ENCODE data around the gene AGMO.

The AGMO gene

DNA sequence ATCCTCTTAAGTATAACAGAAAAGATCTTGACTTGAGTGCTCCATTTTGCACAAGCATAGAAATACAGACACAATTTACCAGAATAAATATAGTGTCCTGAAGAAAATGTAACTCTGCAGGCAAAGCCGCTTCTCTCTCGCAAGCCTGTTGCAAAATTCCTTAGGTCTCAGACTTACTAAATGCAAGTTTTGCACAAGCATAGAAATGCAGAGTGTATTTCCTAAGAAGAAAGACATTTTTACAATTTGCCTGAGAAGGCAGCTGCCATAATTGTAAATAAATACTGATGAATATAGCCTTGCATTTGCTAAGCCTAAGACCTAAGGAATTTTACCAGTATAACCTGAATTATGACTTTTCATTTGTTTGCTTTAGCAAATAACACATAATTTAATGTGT, 67.1 kb downstream of the AGMO start:
- H3K4me3 Mint-ChIP-seq: no peak overlapping the region
- ATAC-seq (no peak), DNase-seq (no peak)
- H3K27ac Mint-ChIP-seq: no peak overlapping the region
- peaks cover 4 to 7% of the 10 kb centered on the region in 2 donors for H3K9me3 Mint-ChIP-seq
- H3K27me3 Mint-ChIP-seq: no peaks in the 10 kb centered on the region
- H3K4me1 Mint-ChIP-seq: no peaks in the 10 kb centered on the region

DNA sequence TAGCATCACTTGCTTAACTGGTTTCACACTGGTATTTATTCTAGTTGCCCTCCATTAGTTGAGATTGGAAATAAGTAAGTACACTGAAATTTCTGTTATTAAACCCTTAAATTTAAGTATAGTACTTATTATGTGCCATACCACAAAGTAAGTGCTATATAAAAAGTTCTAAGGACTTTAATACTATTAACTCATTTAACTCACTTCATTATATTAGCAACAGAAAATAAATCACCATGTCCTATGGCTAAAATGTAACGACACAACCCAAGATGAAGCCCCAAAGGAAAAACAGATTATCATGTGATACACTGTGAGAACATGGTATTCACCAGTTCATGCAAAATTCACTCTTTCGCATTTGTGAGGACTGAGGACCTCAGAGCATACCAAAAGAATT, 70.5 kb downstream of the AGMO start:
- no peak for ATAC-seq
- Mint-ChIP-seq H3K4me3 (no peak overlapping the region), H3K9me3 (peaks cover 4 to 7% of the 10 kb centered on the region in 2 donors), H3K27ac (no peak overlapping the region), H3K4me1 (no peaks in the 10 kb centered on the region), H3K27me3 (no peaks in the 10 kb centered on the region)
- no peak for DNase-seq

DNA sequence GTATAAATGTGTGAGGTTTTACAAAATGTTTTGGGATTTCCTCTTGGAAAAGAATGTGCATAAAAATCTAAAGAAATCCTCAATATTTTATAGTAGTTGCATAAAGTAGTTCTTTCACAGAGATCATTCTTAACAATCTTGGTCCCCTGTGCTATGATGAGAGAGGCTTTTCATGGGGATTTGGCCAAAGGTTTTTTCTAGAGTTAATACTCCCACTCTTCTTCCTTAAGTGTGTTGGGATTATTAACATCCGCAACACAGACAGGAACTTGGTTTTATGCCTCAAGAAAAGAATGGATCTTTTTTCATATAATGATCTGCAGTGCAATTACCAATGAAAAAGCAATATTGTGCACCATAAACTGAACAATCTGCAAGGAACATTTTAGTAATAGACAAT, 71.5 kb downstream of the AGMO start:
- DNase-seq (no peak), ATAC-seq (no peak)
- H3K4me1 Mint-ChIP-seq: no peaks in the 10 kb centered on the region
- H3K27ac Mint-ChIP-seq: no peak overlapping the region
- H3K27me3 Mint-ChIP-seq: no peaks in the 10 kb centered on the region
- no peak overlapping the region for H3K4me3 Mint-ChIP-seq
- H3K9me3 Mint-ChIP-seq: no peaks in the 10 kb centered on the region

DNA sequence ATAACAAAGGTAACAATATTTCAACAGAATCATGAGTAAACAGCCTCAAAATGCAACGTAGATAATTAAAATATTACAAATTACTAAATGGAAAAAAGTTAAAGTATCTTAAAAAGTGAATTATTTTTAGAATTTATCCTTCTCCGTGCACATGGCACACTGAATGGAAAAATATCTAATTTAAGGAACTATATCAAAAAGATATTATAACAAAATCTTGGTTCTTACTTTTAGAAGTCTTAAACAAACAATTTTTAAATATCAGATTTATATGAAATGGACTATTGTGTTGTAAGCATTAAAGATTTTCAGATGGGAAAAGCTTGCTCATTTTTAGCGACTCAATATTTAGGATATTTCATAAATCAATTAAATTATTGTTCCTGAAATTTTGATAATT, 72.0 kb downstream of the AGMO start:
- Mint-ChIP-seq H3K9me3 (peaks cover under 1 to 2% of the 10 kb centered on the region in 2 donors), H3K4me3 (no peak overlapping the region), H3K4me1 (no peaks in the 10 kb centered on the region), H3K27ac (no peak overlapping the region), H3K27me3 (no peaks in the 10 kb centered on the region)
- DNase-seq (no peak), ATAC-seq (no peak)

DNA sequence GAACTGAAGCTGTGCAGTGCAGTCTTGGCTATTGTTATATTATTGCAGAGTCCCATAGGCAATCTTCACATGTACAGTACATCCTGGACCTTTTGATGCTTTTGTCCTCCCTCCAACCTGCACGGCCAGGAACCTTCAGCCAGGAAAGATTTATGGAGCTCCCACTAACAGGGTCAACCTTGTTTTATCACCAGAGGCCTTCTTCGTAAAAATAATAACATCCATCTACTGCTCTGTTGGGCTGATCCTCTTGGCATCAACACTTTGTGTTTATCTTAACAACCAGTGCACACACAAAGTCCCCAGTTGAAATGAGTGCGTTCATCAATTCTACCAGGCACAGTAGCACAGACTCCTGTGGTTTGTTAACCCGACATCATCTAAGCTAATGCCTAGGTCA, 72.4 kb downstream of the AGMO start:
- no peaks in the 10 kb centered on the region for H3K4me1 Mint-ChIP-seq
- no peaks in the 10 kb centered on the region for H3K27me3 Mint-ChIP-seq
- DNase-seq (no peak), ATAC-seq (no peak)
- H3K9me3 Mint-ChIP-seq: peaks cover 6 to 7% of the 10 kb centered on the region in 2 donors
- H3K27ac Mint-ChIP-seq: no peak overlapping the region
- H3K4me3 Mint-ChIP-seq: no peak overlapping the region

DNA sequence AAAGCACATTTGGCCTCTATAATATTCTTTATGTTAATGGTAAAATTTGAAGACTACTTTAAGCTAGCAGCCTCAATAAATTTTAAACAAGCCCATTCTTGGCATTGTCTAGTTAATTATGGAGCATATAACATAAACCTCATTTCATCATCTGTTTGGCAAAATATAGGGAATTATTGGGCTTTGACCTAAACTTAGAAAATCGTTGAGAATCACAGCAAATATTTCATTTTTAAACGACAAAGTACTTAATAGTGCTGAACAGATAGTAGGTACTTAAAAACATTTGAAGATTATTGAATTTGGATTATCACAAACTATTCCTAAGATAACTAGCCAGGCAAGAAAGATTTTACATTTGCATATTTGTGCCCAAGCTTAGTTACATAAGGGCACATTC, 73.4 kb downstream of the AGMO start:
- no peaks in the 10 kb centered on the region for H3K4me1 Mint-ChIP-seq
- DNase-seq: no peak
- H3K27me3 Mint-ChIP-seq: no peaks in the 10 kb centered on the region
- ATAC-seq: no peak
- no peak overlapping the region for H3K4me3 Mint-ChIP-seq
- H3K9me3 Mint-ChIP-seq: peaks cover 6 to 9% of the 10 kb centered on the region in 2 donors
- H3K27ac Mint-ChIP-seq: no peak overlapping the region

DNA sequence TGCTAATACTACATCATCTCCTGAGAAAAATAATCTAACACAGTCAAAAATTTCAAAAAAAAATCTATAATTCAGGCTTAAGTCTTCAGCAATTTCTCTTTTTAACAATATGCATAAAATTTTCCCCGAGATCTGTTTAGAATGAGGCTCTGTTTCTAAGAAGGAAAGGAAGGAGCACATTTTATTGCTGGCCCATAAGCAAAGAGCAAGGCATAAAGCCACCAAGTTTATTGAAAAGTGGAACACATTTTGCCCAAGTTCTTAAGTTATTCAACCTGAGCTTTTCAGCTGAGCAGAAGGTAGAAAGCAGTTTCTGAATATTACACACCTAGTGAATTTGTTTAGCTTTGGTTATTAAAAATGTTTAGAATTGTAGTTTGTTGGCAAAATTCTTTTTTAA, 73.9 kb downstream of the AGMO start:
- Mint-ChIP-seq H3K4me3 (no peak overlapping the region), H3K27me3 (no peaks in the 10 kb centered on the region), H3K4me1 (no peaks in the 10 kb centered on the region), H3K9me3 (peaks cover 6 to 9% of the 10 kb centered on the region in 2 donors), H3K27ac (no peak overlapping the region)
- DNase-seq: no peak
- ATAC-seq: no peak

DNA sequence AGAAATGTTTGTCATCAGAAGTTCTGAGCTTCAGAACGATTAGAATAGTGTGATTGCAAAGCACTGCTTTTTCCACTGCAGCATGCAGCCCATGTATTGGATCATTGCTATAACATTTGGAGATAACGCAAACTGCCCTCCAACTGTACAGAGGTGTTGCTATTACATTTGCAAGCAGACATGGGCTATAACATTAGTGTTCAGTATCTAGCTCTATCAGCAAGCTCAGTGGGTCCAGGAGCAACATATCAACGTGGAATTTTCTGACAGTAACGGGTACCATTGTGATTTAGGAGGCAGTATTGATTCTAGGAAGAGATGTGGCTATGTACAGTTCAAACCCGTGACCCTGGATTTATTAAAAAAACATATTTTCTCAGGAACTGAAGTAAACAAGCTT, 75.8 kb downstream of the AGMO start:
- no peaks in the 10 kb centered on the region for H3K4me1 Mint-ChIP-seq
- H3K9me3 Mint-ChIP-seq: peaks cover 6 to 9% of the 10 kb centered on the region in 2 donors
- H3K4me3 Mint-ChIP-seq: no peak overlapping the region
- DNase-seq: no peak
- ATAC-seq: no peak
- no peak overlapping the region for H3K27ac Mint-ChIP-seq
- H3K27me3 Mint-ChIP-seq: no peaks in the 10 kb centered on the region

DNA sequence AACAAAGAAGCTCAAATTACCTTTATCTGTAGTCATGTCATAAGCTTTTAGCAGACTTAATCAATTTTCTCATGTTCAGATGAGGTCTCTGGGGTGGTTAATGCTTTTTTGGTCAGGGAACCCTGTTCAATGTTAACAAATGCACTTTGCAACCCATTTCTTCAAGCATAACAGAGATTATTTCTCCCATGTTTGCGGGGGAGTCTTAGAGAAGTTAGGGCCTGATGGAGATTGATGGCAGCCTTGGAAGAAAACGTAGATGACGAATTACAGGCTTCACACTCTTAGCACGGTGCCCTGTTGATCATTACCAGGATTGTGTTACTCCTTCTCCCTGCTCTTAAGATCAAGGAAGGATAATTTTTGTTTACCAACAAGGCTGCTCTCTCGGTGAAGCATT, 76.4 kb downstream of the AGMO start:
- no peaks in the 10 kb centered on the region for H3K27me3 Mint-ChIP-seq
- H3K27ac Mint-ChIP-seq: no peak overlapping the region
- no peak overlapping the region for H3K4me3 Mint-ChIP-seq
- no peaks in the 10 kb centered on the region for H3K4me1 Mint-ChIP-seq
- ATAC-seq: no peak
- DNase-seq: no peak
- H3K9me3 Mint-ChIP-seq: peaks cover 6 to 9% of the 10 kb centered on the region in 2 donors

DNA sequence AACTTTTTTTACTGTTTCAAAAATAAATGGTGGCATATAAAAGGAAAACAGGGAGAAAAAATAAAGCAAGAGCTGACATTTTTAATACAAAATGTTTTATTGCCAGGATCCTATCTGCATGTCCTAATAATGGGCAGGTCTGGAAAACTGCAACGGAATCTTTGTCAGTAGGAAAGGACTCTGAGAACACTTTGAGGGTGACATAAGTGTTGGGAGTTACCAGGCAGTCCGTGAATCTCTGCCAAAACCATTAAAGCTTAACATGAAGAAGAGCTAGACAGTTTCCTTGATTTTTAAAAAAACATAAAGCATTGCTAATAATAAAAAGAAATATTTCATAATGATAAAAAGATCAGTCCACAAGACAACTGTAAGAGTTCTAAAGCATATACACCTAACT, 80.7 kb downstream of the AGMO start:
- H3K27ac Mint-ChIP-seq: no peak overlapping the region
- no peak overlapping the region for H3K4me3 Mint-ChIP-seq
- no peaks in the 10 kb centered on the region for H3K4me1 Mint-ChIP-seq
- peaks cover 6 to 9% of the 10 kb centered on the region in 2 donors for H3K9me3 Mint-ChIP-seq
- H3K27me3 Mint-ChIP-seq: no peaks in the 10 kb centered on the region
- DNase-seq: no peak
- no peak for ATAC-seq

DNA sequence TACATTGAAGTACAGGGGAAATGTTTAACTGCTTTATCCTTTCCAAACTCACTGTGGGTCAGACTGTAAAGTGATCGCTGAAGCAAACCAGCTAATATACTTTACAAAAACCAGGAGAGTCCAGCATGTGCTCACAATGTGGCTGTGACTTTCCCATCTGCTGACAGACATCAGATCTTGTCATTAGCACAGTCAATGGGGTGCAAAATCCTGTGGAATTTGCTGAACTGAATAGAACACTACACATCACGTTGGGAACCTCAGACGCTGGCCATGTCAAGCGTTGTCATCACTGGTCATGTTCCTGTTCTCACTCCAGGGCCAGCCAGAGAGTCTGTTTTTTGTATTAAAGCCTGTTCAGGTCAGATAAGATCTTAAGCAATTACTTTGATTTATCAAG, 83.4 kb downstream of the AGMO start:
- H3K27me3 Mint-ChIP-seq: no peaks in the 10 kb centered on the region
- H3K4me1 Mint-ChIP-seq: no peaks in the 10 kb centered on the region
- ATAC-seq (no peak), DNase-seq (no peak)
- no peak overlapping the region for H3K27ac Mint-ChIP-seq
- no peak overlapping the region for H3K4me3 Mint-ChIP-seq
- H3K9me3 Mint-ChIP-seq: no peaks in the 10 kb centered on the region

DNA sequence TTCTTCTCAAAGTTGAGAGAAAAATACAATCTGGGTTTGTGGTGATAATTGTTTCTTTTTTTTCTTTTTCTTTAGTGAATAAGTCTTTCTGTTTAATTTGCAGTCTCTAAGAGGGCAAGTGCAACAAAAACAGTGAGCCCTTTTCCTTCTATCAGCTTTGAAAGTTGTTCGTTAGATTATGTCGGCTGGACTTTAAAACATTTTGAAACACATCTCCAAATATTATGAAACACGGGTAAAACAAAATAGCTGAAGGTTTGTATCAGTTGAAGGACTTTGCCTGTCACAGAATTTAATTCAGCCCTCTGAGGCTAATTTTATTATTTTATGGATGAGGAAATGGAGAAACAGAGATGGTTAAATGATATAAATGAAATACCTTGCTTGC, 85.3 kb downstream of the AGMO start:
- Mint-ChIP-seq H3K4me3 (no peak overlapping the region), H3K4me1 (no peaks in the 10 kb centered on the region), H3K27me3 (no peaks in the 10 kb centered on the region), H3K9me3 (no peaks in the 10 kb centered on the region), H3K27ac (no peak overlapping the region)
- ATAC-seq (no peak), DNase-seq (no peak)

DNA sequence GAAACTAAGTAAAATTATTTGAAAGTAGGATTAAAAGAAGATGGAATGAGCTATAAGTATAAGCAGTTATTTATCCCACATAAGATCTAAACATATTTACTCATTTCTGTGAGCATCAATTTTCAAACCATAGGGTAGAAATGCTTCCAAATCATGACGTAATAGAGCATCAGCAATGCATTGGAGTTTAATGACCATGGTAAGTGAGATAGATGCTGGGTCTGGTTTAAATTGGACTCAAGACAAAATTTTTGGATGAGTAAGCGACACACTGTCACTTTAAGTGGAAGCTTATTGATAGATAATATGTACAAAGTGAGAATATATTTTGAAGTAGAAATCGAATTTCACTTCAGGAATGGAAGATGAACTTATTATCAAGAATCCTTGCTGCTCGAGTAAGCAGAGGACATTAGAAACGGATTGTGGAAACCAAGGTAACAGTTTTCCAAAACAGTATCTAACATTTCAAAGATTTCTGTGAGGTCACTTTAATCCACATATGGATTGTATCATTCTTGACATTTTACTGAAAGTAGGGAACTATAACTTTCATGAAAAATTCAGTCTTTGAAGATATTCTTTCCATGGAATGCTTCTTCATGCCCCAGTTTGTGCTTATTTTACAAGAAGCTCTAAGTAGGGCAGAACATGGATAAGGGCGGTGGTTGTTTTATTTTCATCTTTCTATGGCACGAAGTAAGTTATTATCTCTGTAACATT, 85.8 kb downstream of the AGMO start:
- Mint-ChIP-seq H3K27me3 (no peaks in the 10 kb centered on the region), H3K4me1 (no peaks in the 10 kb centered on the region), H3K27ac (no peak overlapping the region), H3K9me3 (no peaks in the 10 kb centered on the region), H3K4me3 (no peak overlapping the region)
- DNase-seq (no peak), ATAC-seq (no peak)

DNA sequence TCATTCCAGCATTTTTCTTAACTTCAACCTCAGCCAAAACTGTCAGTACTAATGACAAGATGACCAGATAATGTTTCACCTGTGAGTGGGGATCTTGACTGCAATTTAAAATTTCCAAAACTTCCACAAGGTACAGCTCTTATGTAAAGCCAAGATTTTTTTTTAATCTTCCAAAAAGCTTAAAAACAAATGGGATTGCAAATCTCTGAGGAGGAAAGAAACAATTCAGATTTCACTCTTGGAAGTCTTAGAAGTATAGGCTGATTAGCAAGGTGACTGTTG, 90.2 kb downstream of the AGMO start:
- Mint-ChIP-seq H3K27me3 (no peaks in the 10 kb centered on the region), H3K4me3 (no peak overlapping the region), H3K9me3 (peaks cover 8 to 9% of the 10 kb centered on the region in 2 donors), H3K4me1 (no peaks in the 10 kb centered on the region), H3K27ac (no peak overlapping the region)
- ATAC-seq: no peak
- no peak for DNase-seq

DNA sequence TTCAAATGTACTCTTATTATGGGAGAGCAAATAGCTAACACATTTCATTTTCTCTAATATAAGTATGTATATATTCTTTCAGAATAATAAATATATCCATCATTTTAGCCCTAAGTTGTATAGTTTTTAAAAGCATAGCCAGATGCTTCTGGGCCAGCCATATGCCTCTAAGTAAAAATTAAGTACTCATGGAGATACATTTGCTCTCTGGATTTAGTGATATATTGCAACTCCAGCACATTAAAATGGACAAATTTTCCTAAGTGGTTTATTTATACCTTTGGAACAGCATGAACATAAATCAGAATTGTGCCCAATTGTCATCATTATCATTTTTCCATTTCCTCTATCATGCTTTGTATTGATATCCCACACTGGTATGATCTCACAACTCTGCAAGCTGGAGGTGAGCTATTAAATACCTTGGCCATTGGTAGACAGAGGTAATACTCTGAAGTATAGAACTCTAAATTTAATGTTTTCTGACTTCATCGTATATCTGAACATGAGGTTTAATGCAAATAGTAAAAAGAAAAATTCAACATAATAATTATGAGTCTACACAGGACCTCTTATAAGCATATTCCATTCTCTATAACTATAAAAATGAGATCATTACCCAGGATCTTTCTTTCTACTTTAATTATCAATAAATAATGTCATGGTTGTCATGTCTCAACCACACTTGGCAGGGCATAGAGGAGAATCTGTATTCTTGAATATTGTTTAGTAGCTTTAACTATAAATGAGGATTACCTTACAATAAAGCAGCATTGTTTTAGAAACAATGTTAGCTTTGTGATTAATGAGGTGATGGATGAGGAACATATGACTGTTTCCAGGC, 90.8 kb downstream of the AGMO start:
- no peak overlapping the region for H3K4me3 Mint-ChIP-seq
- DNase-seq: no peak
- no peak overlapping the region for H3K27ac Mint-ChIP-seq
- H3K27me3 Mint-ChIP-seq: no peaks in the 10 kb centered on the region
- H3K4me1 Mint-ChIP-seq: no peaks in the 10 kb centered on the region
- ATAC-seq: no peak
- peaks cover 8 to 9% of the 10 kb centered on the region in 2 donors for H3K9me3 Mint-ChIP-seq

DNA sequence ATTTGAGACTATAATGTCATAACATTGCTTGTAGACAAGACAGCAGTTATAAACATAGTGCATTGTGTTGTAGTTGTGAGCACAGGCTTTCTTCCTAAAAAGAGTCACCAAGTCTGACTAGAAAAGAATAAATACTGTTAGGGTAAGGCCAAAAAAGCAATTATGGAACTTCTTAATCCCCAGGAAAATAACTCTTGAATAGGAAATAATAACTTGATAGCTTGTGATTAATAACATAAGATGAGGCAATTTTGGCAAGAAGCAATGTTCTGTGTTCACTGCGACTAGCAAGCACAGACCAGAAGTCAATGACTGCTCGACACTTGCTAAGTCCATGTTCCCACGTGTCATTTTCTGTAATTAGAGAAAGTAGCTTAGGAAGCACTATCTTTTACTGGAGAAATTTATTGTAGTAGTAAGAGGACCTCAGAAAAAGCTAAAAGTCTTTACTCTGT, 97.1 kb downstream of the AGMO start:
- ATAC-seq (no peak), DNase-seq (no peak)

More for the DNA sequence above, 97.1 kb downstream of the AGMO start:
- Mint-ChIP-seq H3K4me3 (no peak overlapping the region), H3K27me3 (no peaks in the 10 kb centered on the region), H3K27ac (no peak overlapping the region), H3K9me3 (peaks cover 5 to 11% of the 10 kb centered on the region in 2 donors), H3K4me1 (no peaks in the 10 kb centered on the region)

Data from stimulated activated naive CD8-positive, alpha-beta T cell treated with anti-CD3 and anti-CD28 coated beads, Interleukin-15, amount 100 ng/mL, for 72 hours (primary cell).